ENCODE measurements around the gene ZRANB3.
"Not testable (repeated sequence)": the region's sequence is repeated elsewhere in the genome, so short reads cannot be mapped to it uniquely, and the experiment has no call there.

The ZRANB3 gene

GRCh38 chr2:135093670-135094330, 437.2 kb downstream of the ZRANB3 start:
- no peaks in the 10 kb centered on the region for H3K27me3 ChIP-seq (ENCODE audit: control insufficient read depth in 1 of 2, insufficient read depth in 2 of 2, low read length in 2 of 2)
- no peak overlapping the region for H3K27ac ChIP-seq (ENCODE audit: low read depth, low read length)
- H3K4me1 ChIP-seq (ENCODE audit: insufficient read depth, low read length), result no peaks in the 10 kb centered on the region
- H3K9me3 ChIP-seq (ENCODE audit: low read length), result no peaks in the 10 kb centered on the region
- H3K4me3 ChIP-seq (ENCODE audit: low read depth in 1 of 2, low read length in 2 of 2), result no peak overlapping the region
- peaks cover 16% of the 10 kb centered on the region for H3K36me3 ChIP-seq (ENCODE audit: insufficient read depth, low read length)
- H3K9ac ChIP-seq (ENCODE audit: low read length), result no peak overlapping the region

GRCh38 chr2:135093193-135093592, 437.8 kb downstream of the ZRANB3 start:
- Histone ChIP-seq H3K4me1 (ENCODE audit: insufficient read depth, low read length) (no peaks in the 10 kb centered on the region), H3K9me3 (ENCODE audit: low read length) (no peaks in the 10 kb centered on the region), H3K4me3 (ENCODE audit: low read depth in 1 of 2, low read length in 2 of 2) (no peak overlapping the region), H3K27me3 (ENCODE audit: control insufficient read depth in 1 of 2, insufficient read depth in 2 of 2, low read length in 2 of 2) (no peaks in the 10 kb centered on the region), H3K36me3 (ENCODE audit: insufficient read depth, low read length) (peaks cover 16% of the 10 kb centered on the region), H3K9ac (ENCODE audit: low read length) (no peak overlapping the region), H3K27ac (ENCODE audit: low read depth, low read length) (no peak overlapping the region)

- H3K9ac ChIP-seq (ENCODE audit: low read length), result no peak overlapping the region
Observed at GRCh38 chr2:135091681-135092080, 439.3 kb downstream of the ZRANB3 start.

GRCh38 chr2:135089597-135089996, 441.4 kb downstream of the ZRANB3 start:
- not testable (repeated sequence) for H3K27me3 ChIP-seq (ENCODE audit: control insufficient read depth in 1 of 2, insufficient read depth in 2 of 2, low read length in 2 of 2); H3K27ac ChIP-seq (ENCODE audit: low read depth, low read length); H3K9me3 ChIP-seq (ENCODE audit: low read length); H3K4me1 ChIP-seq (ENCODE audit: insufficient read depth, low read length); H3K9ac ChIP-seq (ENCODE audit: low read length); H3K4me3 ChIP-seq (ENCODE audit: low read depth in 1 of 2, low read length in 2 of 2)
- peaks cover 13% of the 10 kb centered on the region for H3K36me3 ChIP-seq (ENCODE audit: insufficient read depth, low read length)

More at GRCh38 chr2:135091681-135092080, 439.3 kb downstream of the ZRANB3 start:
- no peaks in the 10 kb centered on the region for H3K27me3 ChIP-seq (ENCODE audit: control insufficient read depth in 1 of 2, insufficient read depth in 2 of 2, low read length in 2 of 2)
- peaks cover 16% of the 10 kb centered on the region for H3K36me3 ChIP-seq (ENCODE audit: insufficient read depth, low read length)
- H3K4me1 ChIP-seq (ENCODE audit: insufficient read depth, low read length), result no peaks in the 10 kb centered on the region
- H3K9me3 ChIP-seq (ENCODE audit: low read length), result no peaks in the 10 kb centered on the region
- no peak overlapping the region for H3K27ac ChIP-seq (ENCODE audit: low read depth, low read length)
- no peak overlapping the region for H3K4me3 ChIP-seq (ENCODE audit: low read depth in 1 of 2, low read length in 2 of 2)

All from muscle layer of colon (tissue), 2 donors.